Astrocyte of the spinal cord (primary cell): Measurements from ENCODE around the gene AKIRIN2.
A peak's percentile ranks its signal among the peaks of the same experiment; 100 is the strongest.
"Not testable (repeated sequence)": the region's sequence is repeated elsewhere in the genome, so short reads cannot be mapped to it uniquely, and the experiment has no call there.

Experiments used
- DNase-seq: peaks from one replicate; pipeline ENCODE4 v3.0.0; 2011; ENCODE audit warnings: low read depth, low spot score
- H3K4me3 ChIP-seq: 2 replicates; pipeline ENCODE4 v1.5.1; 2011; ENCODE audit warnings: low read depth, mild to moderate bottlenecking, low read length, moderate library complexity
- CTCF ChIP-seq: IDR thresholded peaks from 2 replicates; pipeline ENCODE4 v1.5.1; 2012; ENCODE audit warnings: low read depth, mild to moderate bottlenecking, low read length, inconsistent platforms
- in situ Hi-C: cut with HindIII; loops from 2 replicates; pipeline ENCODE4 v1.10.0; 2017; ENCODE audit warnings: low sequenced_read_pairs

Gene AKIRIN2

GRCh38 chr6:87702589-87702945 lies 534 bp upstream of the AKIRIN2 start:
- TF ChIP-seq CTCF, result no peak
- no peak for DNase-seq
- H3K4me3 ChIP-seq, result peak overlapping the region; percentile 47
- in situ Hi-C loops, result no loop called here

- peak overlapping the region; percentile 90 for H3K4me3 ChIP-seq
- no peak for TF ChIP-seq CTCF
- in situ Hi-C loops, result no loop called here
- DNase-seq, result no peak
These were observed 723 bp downstream of the AKIRIN2 start for GRCh38 chr6:87701344-87701675.

- no peak for TF ChIP-seq CTCF
- DNase-seq, result peak; percentile 67
- in situ Hi-C loops, result no loop called here
- peak overlapping the region; percentile 90 for H3K4me3 ChIP-seq
These were observed 1.4 kb downstream of the AKIRIN2 start for GRCh38 chr6:87700397-87701343.

DNA sequence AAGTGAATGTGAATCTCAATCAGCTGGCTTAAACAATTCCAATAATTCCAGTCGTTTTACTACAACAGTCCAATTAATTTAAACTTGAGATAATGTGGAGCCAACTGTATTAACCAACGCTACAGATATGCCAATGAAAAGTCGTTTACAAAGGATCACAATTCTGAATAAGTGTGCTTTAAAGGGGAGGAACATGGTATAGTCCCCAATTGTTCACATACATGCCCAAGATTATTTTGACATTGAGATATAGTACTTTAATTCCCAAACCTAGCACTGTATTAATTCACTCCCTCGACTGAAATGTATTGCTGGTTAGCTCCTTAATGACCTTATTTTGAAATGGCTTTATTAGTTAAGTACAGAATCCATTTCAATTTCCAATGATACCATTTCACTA lies 2.5 kb downstream of the AKIRIN2 start:
- no peak for DNase-seq
- in situ Hi-C loops, result no loop called here
- peak overlapping the region; percentile 90 for H3K4me3 ChIP-seq
- no peak for TF ChIP-seq CTCF

- in situ Hi-C loops, result no loop called here
- TF ChIP-seq CTCF, result no peak
- peak; percentile 37 for DNase-seq
- H3K4me3 ChIP-seq, result peak overlapping the region; percentile 90
These were observed 3.5 kb downstream of the AKIRIN2 start for GRCh38 chr6:87698547-87699006.

DNA sequence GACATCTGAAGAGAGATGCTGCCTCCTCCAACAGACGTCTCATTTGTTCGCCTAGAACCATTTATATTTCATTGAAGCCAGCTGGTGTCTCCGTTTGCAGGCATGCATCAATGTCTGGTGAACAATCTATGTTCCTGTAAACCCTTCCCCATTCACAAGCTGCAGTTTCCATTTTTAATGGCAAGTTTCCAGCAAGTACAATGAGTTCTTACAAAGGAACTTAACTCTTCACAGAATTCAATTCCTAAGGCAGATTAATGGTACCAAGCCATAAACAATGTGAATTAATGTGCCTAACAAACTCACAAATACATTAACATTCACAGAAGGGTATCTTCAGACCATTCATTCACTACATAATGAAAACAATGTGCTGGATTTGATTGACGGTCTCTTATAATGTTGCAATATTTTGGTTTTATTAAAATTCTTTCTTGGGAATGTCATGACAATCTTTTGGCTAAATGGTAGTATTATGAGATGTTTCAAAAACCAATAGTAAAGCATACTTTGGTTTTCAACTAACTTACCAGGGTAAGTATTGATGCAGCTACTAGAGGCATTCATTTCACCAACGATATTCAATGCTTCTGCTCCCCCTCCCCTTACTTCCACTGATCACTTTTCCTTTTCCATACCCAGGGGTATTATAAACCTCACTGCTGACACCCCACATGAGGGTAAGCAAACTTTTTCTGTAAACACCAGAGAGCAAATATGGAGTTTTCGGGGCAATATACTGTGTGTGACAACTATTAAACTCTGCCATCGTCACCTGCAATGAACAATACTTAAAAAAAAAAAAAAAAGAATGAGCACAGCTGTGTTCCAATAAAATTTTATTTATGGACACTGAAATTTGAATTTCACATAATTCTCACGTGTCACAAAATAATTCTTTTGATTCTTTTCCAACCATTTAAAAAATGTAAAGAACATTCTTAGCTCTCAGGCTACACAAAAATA lies 4.2 kb downstream of the AKIRIN2 start:
- TF ChIP-seq CTCF, result no peak
- H3K4me3 ChIP-seq, result peak overlapping the region; percentile 90
- in situ Hi-C loops, result no loop called here
- DNase-seq, result peak; percentile 90

GRCh38 chr6:87696817-87697216 lies 5.2 kb downstream of the AKIRIN2 start:
- DNase-seq, H3K4me3 ChIP-seq, in situ Hi-C loops: not testable (repeated sequence)
